Measurements from ENCODE around the gene NLGN1. TPM values are rescaled to one million over a fixed set of nuclear protein-coding genes. Genes with fewer than 3 reads are reported as not detected.

Gene NLGN1
- polyA plus RNA-seq, 2 of the 4 experiments (the other 2 are of a cell fraction) = not detected

GRCh38 chr3:173773800-173774199 lies 376.3 kb downstream of the NLGN1 start:
- Histone ChIP-seq H3K4me3 (no peak overlapping the region), H3K4me1 (no peaks in the 10 kb centered on the region), H3K9me3 (no peaks in the 10 kb centered on the region), H3K27ac (no peak overlapping the region), H3K4me2 (no peak overlapping the region)
- 17% methylated on average over 3 of the region's 3 CpGs for WGBS (ENCODE audit: missing lambda C conversion rate)
- ChIA-PET POLR2A (no interaction called here), CTCF (interaction anchor here (0.6 kb wide), 1 partner anchor 65 kb away, joined by 4 read pairs; no protein-coding TSS in a partner anchor)
- ATAC-seq (no peak), FAIRE-seq (no peak), DNase-seq (ENCODE audit: low read depth in 1 of 2, low spot score in 1 of 2) (no peak)
- TF ChIP-seq CBX8 (IDR thresholded peaks at IDR 0.05) (no peak), KDM1A (IDR thresholded peaks at IDR 0.05; ENCODE audit: low read depth) (no peak), ZNF302 (CRISPR knock-in tag; IDR thresholded peaks at IDR 0.05) (no peak), KDM5A (IDR thresholded peaks at IDR 0.05) (no peak), NPAS2 (CRISPR knock-in tag; IDR thresholded peaks at IDR 0.05; ENCODE audit: borderline replicate concordance) (no peak), PBX3 (IDR thresholded peaks at IDR 0.05) (no peak), HDAC2 (IDR thresholded peaks at IDR 0.05) (no peak), HMGXB4 (CRISPR knock-in tag; IDR thresholded peaks at IDR 0.05; ENCODE audit: borderline replicate concordance) (no peak), HEYL (CRISPR knock-in tag; IDR thresholded peaks at IDR 0.05) (no peak), SMC3 (IDR thresholded peaks at IDR 0.05) (no peak), RNF2 (IDR thresholded peaks at IDR 0.05; ENCODE audit: borderline replicate concordance, low read depth) (no peak), CBX2 (IDR thresholded peaks at IDR 0.05; ENCODE audit: borderline replicate concordance, low read depth) (no peak), MYC (IDR thresholded peaks at IDR 0.05; ENCODE audit: borderline replicate concordance, low read length) (no peak)

GRCh38 chr3:173774294-173774693 lies 376.8 kb downstream of the NLGN1 start:
- DNase-seq (ENCODE audit: low read depth in 1 of 2, low spot score in 1 of 2) (no peak), FAIRE-seq (no peak), ATAC-seq (no peak)
- no peak overlapping the region for H3K27ac ChIP-seq
- TF ChIP-seq SREBF2 (IDR thresholded peaks at IDR 0.05) = no peak
- TF ChIP-seq E2F6 (IDR thresholded peaks at IDR 0.05; ENCODE audit: borderline replicate concordance, low read depth) = no peak
- TF ChIP-seq PHF8 (IDR thresholded peaks at IDR 0.05; ENCODE audit: borderline replicate concordance, low read depth) = no peak
- no peak for TF ChIP-seq HDAC2 (IDR thresholded peaks at IDR 0.05)
- no peak for TF ChIP-seq KDM5A (IDR thresholded peaks at IDR 0.05)
- TF ChIP-seq USF2 (IDR thresholded peaks at IDR 0.05) = no peak
- TF ChIP-seq KDM1A (IDR thresholded peaks at IDR 0.05; ENCODE audit: low read depth) = no peak
- no peak for TF ChIP-seq FOSL2 (IDR thresholded peaks at IDR 0.05)
- TF ChIP-seq FOSL2 (CRISPR knock-in tag; IDR thresholded peaks at IDR 0.05) = no peak
- no peak for TF ChIP-seq RCOR1 (IDR thresholded peaks at IDR 0.05; ENCODE audit: low read depth, low read length)
- no peak for TF ChIP-seq MAZ (IDR thresholded peaks at IDR 0.05; ENCODE audit: borderline replicate concordance, low read depth, low read length)
- no peak for TF ChIP-seq GATA3 (IDR thresholded peaks at IDR 0.05; ENCODE audit: borderline replicate concordance)
- TF ChIP-seq EHF (CRISPR knock-in tag; IDR thresholded peaks at IDR 0.05) = no peak
- no peak for TF ChIP-seq FOSB (CRISPR knock-in tag; IDR thresholded peaks at IDR 0.05)
- no peak for TF ChIP-seq HEYL (CRISPR knock-in tag; IDR thresholded peaks at IDR 0.05)
- no peak for TF ChIP-seq BHLHE40 (IDR thresholded peaks at IDR 0.05; ENCODE audit: low read depth, low read length)
- TF ChIP-seq CBX8 (IDR thresholded peaks at IDR 0.05) = no peak
- no peak for TF ChIP-seq RFX5 (IDR thresholded peaks at IDR 0.05)
- no peaks in the 10 kb centered on the region for H3K4me1 ChIP-seq
- H3K4me3 ChIP-seq = no peak overlapping the region
- ChIA-PET CTCF (interaction anchor here (0.6 kb wide), 1 partner anchor 64 kb away, joined by 4 read pairs; no protein-coding TSS in a partner anchor), POLR2A (no interaction called here)
- H3K9me3 ChIP-seq = no peaks in the 10 kb centered on the region
- H3K4me2 ChIP-seq = no peak overlapping the region
